ENCODE results near the gene NSUN5.
"Not testable (repeated sequence)": the region's sequence is repeated elsewhere in the genome, so short reads cannot be mapped to it uniquely, and the experiment has no call there.

The NSUN5 gene

DNA sequence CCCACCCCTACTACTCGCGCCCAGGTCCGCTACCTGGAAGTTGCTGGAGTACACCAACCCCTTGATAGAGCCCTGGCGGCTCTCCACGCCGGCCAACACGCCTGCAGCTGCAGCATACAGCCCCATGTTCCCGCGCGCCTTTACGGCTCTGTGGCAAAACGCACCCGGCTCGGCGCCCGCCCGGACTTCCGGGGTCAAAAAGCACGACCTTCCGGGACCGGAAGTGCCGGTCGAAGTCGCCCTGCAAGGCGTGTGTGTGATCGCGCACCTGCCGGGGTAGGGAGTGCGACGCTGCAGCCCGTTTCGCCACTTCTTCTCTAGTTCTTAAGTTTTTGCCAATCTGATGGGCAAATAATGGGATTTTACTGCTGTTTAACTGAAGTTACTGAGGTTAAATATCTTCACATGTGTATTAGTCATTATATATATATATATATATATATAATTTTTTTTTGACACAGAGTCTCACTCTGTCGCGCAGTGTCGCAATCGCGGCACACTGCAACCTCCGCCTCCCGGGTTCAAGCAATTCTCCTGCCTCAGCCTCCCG is at the start of gene NSUN5:
TSS of gene NSUN5 (minus strand) at position 162 of the 550 bp plus-strand sequence. CDS start at position 126, 36 bp downstream.
- DNase-seq: no peak

DNA sequence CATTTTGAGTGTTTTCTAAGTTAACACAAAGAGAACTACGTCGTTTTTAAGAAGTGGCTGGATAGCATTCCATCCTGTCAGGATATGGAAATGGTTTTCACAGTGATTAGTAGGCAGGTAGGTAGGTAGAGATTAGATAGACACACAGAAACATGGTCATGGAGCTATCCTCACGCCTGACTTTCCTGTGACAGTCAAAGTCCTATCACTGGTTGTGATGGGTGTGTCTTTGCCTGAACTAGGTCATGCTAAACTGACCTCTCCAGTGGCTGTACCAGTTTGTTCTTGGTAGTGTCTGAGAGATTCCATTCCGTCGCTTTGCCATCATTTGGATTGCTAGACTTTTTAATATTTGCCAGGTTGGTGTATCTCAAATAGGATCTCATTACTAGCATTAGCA is 47.5 kb upstream of the NSUN5 start:
- no peak for DNase-seq

DNA sequence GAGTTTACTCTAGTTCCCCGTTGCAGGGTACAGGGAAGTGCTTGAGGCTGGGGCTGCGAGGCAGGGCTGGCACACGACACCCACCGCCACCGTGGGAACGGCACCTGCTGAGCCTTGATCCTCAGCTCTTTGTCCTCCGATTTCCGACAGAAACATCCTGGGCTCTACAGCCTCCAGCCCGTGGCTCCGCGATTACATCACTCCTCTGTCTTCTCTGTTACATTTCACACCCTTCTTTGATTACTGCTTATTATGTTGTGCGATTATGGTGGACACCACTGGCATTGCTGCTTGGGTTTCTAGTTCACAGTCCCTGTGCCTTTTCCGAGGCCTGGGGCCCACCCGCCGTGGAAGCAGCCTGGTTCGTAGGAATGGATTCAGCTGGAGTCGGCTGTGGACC is 46.2 kb upstream of the NSUN5 start:
- no peak for DNase-seq

DNA sequence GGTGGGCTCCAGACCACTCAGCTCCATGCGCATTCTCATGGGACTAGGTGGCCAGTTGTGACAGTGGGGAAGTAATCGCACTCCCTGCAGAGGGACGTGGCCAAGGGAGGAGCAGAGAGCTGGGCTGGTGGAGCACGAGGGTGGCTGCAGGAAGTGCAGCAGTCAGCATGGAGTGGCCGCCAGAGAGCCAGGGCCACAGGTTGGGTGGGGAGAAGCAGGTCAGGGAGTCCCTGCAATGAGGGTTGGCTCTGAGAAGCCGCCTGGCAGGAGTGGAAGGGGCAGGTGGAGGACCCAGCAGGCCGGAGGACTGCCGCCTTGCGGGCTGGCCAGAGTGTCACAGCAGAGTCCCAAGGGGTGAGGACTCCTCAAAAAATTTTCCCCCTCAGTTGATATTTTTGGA is 45.6 kb upstream of the NSUN5 start:
- no peak for DNase-seq

DNA sequence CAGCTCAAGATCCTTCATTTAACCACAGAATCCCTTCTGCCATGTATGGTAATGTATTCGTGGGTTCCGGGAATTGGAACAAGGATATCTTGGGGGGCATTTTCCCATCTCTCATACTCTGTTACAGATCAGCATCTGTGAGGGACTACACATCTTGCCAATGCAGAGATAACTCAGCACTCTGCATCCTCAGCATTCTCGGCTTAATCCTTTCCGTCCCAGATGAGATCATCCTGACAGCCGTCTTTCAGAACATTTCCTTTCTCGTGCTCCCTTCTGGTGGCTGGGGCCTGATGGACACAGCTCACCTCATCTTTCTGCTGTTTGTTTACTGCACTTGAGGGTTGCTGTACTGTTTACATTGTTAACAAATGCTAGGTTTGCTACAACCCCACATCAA is 44.6 kb upstream of the NSUN5 start:
- no peak for DNase-seq

DNA sequence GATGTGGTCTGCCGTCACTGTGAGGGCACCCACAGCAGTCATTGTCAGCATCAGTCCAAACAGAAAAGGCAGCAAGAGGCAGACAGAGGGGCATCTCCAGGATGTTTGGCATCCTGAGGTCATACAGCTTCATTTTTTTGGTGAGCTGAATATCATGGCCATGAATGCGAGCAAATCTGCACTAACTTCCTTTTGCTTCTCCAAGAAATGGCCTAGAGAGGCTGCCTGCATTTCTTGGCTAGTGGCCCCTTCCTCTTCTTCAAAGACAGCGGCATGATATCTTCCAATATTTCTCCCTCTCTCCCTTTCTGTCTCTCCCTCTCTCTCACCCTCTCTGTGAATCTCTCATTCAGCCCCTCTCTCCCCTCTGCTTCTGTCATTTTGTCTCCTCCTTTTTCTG is 44.2 kb upstream of the NSUN5 start:
- DNase-seq: no peak

DNA sequence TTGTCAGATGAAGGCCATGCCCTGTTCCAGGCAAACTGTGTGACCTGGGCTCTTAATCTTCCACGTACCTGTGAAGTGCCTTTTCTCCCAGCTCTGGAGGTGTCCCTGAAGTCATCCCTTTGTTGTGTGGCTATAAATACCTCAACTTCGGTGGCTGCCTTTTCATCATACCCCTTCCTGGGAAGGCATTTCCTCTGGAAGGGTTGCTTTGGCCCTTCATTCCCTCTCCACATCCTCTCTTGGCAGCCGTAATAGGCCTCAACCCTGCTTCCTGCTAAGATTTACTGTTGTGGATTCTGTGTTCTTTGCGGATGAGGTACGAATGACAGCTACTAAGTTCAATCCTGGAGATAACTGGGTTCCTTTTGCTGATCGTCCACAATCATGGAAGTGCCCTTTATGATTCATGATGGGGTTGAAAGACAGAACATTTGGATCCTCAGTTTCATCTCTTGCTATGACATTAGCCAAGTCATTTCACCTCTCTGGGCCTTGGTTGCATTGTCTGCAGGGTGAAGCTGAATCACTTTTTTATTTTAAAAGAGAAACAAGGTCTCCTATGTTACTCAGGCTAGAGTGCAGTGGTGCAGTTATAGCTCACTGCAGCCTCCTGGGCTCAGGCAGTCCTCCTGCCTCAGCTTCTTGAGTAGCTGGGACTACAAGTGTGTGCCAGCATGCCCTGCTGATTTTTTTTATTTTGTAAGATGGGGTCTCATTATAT is 43.0 kb upstream of the NSUN5 start:
- no peak for DNase-seq

DNA sequence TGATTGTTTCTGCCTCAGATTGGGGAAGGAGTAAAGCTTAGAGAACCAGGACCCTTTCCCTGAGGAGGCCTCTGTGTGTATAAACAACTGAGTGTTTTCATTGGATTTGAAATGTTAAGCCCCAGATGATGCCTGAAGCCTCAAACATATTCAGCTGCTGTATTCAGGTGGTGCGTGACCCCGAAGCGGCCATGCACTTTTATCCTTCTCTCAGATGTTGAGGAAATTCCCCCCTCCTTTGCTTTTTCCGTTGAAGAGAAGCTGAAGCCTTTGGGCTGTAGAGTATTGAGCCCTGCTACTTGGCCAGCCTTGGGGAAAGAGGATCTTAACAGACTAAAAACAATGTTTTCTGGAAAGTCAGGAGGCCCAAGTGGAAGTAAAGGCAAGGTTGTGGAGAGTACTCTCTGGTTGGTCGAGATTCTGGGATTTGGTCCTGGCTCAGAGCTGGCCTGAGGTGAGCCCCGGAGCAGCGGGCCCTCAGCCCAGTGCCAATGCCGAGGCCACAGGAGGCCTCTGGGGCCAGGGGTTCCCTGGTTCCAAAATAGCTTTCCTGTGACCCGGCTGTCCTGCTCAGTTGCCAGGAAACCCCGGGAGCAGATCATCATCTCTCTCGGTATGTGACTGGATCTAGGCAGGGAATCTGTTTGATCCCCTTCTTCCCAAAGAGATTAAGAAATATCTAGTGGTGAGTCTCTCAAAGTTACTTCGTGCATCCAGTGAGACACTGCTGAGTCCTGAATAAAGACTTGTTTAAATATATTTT is 41.9 kb upstream of the NSUN5 start:
- no peak for DNase-seq

DNA sequence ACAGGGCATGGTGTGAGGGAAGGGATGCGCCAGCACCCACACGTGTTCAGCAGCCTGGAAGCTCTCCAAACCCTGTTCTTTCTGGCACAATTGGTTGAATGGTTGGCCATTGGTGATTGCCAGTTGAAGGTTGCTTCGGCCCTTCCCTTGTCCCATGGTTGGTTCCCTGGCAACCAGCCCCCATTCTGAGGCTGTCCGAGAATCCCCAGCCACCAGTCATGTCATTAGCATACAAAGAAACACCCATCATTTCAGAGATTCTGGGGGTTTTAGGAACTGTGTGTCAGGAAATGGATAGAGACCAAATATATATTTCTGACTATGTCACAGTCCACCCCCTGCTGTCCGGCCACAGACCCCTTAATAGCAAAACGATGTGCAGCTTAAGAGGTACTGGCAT is 41.1 kb upstream of the NSUN5 start:
- DNase-seq: no peak

DNA sequence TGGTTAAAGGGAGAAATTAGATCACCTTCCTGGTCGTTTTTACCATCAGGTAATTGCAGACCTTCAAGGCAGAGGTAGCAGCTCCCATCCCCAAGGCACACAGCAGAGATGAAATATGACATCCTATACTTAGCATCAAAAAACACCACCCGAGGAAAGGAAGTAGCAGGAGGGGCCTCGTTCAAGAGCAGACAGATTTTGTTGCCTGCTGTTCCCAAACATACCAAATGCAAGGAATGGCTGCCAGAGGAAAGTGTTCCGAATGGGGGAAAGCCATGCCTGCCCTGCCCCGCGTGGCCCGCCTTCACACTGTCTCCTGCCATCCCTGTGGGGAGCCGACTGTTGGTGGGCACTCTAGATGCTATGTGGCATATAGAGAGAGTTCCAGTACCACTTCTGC is 37.3 kb upstream of the NSUN5 start:
- DNase-seq: no peak

DNA sequence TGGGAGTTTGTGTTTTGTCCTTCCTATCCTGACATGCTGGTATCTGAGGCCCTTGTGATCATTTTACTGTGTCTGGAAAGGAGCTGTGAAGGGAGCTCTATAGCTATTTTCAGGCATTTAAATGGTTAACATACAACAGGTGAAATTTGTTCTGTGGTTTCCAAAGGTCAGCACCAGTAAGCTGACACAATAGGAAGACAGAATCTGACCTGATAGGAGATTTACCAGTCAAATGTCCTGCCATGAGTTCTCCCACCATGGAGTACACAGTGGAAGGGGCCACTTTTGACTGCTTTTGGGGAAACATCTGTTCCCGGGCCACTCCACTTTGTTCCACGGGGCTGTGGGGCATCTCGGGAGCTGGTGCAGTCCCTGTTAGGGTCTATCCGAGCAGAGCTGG is 36.9 kb upstream of the NSUN5 start:
- no peak for DNase-seq

DNA sequence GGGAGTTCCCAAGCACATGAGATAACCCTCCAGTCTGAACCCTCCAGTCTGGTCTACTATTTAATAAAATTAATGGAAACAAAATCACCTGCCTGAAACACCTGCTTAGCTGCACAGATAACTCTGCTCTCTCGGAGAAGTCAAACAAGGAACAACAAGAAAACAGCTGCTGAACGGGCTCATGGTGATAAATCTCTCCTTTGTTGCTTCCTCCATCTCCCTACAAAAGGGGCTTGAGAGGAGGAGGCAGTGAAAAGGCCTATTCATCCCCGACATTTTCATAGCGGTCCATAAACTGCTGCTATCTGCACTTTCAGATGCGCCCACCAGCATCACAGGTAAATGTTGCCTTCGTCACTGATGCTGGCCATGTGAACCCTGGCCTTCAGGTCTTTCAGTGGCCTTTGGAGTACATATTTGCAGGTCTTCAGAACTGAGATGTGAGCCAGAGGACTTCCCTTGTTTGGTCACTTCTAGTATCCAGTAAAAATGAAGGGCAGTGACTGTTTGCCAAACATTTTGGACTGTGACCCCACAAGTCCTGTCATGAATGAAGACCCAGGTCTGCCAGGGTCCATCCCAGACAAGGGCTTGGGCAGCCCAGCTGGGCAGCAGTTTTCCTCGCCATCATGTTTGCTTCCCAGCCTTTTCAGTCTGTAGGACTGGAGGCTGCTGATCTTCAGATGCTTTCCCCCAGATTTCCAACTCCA is 35.2 kb upstream of the NSUN5 start:
- no peak for DNase-seq

DNA sequence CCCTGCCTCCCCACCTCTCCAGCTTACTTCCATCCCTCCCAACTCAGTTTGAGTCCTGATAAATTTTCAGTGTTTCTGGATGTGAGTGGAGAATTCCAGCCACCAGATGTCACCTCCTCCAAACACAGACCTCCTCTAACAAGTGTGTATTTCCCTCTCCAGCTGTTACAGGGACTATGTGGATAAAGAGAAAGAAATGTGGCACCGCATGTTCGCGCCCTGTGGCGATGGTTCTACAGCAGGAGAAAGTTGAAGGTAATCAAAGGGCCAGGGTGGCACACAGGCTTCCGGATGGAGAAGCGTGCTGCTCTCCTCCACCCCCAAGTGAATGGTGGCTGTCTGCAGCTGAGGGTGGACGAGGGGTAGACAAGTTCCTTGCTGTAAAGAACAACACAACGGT is 34.0 kb upstream of the NSUN5 start:
- no peak for DNase-seq

DNA sequence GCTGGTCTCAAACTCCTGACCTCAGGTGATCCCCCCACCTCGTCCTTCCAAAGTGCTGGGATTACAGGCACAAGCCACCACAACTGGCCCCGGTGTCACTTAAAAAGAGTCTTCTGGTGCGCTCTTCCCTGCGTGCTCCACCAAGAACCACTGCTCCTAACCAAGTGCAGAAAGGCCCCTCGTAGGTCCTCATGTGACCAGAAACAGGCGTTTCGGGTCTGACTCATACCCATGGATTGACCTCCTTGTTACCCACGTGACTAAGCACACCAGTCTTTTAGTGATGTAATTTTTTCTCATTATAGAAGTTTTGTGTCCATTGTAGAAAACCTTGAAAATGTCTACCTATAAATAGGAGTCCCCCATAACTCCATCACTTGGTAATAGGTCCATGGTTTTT is 33.3 kb upstream of the NSUN5 start:
- no peak for DNase-seq

DNA sequence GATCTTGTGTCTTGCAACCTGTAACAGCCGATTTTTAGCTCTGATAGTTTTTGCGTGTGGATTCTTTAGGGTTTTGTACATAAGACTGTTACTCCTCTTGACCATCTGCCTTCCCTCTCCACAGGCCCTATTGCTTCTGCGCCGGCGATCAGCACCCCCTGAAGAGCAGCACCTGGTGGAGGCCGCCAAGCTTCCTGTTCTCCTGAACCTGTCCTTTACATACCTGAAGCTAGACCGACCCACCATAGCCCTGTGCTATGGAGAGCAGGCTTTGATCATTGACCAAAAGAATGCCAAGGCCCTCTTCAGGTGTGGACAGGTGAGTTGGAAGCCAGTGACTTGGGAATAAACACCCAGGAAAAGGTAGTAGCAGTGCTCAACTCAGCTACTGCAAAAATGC is 31.9 kb upstream of the NSUN5 start:
- no peak for DNase-seq

DNA sequence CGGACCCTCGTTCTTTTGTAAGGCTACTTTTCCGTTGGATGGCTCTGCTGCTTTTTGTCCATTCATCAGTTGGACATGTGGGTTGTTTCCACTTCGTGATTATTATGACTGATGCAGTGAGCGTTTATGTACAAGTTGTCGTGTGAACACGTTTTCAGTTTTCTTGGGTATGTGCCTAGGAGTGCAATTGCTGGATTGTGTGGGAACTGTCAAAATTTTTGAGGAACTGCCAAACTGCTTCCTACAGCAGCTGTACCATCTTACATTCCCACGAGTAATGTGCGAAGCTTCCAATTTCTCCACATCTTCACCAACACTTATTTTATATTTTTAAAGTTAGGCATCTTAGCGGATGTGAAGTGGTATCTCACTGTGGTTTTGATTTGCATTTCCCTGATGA is 29.7 kb upstream of the NSUN5 start:
- no peak for DNase-seq

DNA sequence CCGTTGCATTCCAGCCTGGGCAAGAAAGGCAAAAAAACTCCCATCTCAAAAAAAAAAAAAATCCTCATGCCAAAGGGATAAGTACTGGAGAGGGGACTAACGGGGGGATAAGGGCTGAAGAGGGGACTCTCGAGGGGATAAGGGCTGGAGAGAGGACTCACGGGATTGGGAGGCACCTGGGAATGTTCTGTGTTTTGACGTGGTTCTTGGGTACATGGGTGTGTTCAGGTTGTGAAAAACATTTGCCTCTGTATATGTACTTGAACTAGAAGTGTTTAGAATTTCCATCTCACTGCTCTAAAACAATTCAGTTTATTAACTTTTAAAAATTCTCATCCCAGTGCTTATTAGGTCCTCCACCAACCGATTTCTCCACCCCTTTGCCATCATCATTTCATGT is 23.8 kb upstream of the NSUN5 start:
- DNase-seq: no peak

DNA sequence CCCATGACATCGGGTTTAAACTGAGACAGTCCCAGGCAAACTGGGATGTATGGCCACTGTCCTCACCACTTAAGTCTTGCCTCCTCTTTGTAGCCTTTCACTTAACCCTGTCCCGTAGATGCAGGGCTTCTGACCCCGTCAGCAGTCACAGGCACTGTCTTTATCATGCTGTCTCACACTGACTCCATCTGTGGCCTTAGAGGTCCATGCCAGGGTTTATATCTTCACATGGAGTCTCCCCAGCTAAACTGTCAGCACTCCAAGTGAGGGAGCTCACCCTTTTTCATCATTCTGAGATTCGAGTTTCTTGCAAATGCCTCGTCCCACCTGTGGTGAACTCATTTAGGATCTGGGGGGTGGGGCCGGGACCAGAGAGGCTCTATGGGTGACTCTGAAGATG is 22.1 kb upstream of the NSUN5 start:
- no peak for DNase-seq

DNA sequence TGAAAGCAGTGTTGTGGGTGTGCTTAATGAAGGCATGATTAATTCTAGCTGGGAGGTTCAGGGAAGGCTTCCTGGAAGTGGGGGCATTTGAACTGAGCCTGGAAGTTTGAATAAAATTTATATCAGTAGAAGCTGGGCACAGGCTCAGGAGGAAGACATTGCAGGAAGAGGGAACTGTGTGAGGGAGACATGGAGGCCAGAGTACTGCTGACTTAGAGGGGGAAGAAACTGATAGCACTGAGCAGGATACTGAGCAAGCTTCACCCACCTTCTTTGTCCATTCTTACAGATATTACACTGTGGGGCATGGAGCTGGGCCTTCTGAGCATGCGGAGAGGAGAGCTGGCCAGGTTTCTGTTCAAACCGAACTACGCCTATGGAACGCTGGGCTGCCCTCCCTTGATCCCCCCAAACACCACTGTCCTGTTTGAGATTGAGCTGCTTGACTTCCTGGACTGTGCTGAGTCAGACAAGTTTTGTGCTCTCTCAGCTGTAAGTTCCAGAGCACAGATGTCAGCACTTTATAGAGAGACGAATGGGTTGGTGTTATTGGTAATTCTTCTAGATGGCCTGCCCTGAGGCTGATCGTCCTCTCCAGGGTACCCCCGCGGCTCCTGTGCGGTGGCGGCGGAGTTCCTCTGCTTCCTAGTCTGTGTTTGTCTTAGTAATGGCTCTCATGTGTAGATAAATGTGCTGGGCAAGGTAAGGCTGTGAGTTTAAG is 21.4 kb upstream of the NSUN5 start:
- DNase-seq: no peak

DNA sequence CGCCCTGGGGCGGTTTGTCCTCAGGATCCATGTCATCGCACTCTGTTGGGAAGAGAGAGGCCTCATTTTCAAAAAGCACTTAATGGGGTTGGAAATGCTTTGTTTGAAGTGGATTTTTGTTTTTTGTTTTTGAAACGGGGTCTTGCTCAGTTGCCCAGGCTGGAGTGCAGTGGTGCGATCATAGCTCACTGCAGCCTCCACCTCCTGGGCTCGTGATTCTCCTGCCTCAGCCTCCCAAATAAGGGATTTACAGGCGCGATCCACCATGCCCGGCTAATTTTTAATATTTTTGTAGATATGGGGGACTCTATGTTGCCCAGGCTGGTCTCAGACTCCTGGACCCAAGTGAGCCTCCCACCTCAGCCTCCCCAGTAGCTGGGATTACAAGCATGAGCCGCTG is 20.1 kb upstream of the NSUN5 start:
- no peak for DNase-seq

DNA sequence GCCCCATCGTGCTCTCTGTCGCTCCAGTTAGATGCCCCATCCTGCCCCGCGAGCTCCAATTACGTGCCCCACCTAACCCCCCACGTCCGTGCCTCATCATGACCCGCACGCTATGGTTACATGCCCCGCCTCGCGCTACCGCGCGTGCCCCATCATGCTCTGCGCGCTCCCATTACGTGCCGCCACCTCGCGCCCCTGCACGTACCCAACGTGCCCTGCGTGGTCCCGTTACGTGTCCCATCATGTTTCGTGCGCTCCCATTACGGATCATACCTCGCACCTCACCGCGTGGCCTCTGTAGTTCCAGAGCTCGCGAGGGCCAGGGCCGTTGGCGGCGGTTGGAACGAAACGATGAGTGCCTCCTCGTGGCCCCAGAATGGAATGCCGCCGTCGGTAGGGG is 19.3 kb upstream of the NSUN5 start, which contains the start of the genes FKBP6 and TRIM50:
TSS of gene FKBP6 (plus strand) at position 240 of the 400 bp plus-strand sequence. CDS start 268 bp downstream, outside the sequence.
TSS of gene TRIM50 (minus strand) at position 161 of the 400 bp plus-strand sequence. CDS start 3,295 bp downstream, outside the sequence.
- DNase-seq: not testable (repeated sequence)

DNA sequence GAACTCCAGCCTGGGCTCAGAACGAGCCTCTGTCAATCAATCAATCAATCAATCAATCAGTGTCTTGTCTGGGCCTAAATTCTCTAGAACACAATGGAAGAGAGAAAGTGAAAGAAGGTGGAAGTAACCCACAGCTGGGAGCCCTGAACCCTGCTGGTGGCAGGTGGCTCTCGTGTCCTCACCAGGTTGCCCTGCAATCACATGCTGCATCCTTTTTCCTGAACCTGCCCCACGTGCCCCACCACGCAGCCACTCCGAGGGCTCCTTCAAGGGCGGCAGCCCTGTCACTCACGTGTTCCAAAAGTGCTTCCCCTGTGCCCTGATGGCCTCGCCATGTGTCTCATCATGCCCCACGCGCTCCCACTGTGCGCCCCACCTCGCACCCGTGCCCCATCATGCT is 18.8 kb upstream of the NSUN5 start:
- DNase-seq: not testable (repeated sequence)

DNA sequence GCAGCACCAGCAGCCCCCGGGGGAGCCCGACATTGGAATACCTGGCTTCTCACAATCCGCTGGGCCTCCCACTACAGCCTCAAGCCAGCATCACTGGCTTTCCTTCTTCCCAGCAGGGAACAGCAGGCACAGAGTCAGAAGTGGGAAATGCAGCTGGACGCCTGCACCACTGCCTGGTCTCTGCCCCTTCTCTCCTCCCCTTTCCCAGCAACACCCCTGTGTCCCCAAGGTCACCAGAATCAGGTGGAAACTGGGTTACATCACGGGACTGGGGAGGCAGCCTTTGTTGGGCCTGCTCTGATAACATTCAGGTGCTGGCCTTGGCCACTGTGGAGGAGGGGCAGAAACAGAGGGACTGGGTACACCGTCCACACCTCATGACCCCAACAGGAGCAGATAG is 16.8 kb upstream of the NSUN5 start:
- not testable (repeated sequence) for DNase-seq
